ENCODE measurements around the gene UPP1.

The UPP1 gene

DNA sequence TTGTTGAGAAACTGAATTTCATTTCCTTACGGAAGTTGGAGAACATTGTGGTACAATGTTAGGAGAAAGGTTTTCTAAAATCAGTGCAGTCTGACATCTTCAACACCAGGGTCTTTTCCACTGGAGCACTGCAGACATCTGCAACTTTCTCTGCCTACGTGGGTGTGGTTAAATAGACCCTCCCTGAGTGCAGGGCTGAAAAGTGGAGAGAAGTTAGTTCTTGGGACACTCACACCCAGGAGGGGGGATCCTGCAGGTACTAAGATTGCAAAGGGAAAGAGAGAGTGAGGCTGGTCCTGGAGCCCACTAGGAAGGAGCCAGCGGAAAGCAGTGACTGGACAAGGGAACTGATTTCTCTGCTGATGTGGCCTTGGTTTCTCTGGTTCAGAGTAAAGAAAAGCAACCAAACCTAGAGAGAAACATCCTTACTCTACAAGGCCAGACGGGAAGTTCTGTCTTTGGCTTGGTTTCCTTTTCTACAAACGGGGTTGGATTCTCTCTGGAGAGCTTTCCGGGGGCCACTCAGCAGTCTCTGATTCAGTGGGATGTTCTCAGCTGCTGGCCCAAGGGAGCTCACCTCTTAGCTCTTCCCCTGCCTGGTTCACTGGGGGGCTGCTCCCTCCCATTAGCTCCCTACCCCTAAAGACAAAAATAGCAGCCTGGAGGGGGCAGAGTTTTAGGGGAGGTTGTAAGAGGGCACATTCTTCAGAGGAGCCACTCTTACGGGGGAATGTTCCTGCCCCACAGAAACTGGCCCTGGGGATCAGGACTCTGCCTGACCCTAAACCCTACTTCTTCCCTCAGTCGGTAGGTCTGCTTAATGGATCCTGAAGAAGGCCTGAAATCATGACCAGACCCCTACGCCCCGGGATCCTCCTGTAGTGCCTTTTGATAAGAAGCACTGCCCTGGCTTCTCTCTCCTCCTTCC, 2.7 kb downstream of the UPP1 start:
- DNase-seq (ENCODE audit: low spot score) = no peak
- TF ChIP-seq, protein P1, sequence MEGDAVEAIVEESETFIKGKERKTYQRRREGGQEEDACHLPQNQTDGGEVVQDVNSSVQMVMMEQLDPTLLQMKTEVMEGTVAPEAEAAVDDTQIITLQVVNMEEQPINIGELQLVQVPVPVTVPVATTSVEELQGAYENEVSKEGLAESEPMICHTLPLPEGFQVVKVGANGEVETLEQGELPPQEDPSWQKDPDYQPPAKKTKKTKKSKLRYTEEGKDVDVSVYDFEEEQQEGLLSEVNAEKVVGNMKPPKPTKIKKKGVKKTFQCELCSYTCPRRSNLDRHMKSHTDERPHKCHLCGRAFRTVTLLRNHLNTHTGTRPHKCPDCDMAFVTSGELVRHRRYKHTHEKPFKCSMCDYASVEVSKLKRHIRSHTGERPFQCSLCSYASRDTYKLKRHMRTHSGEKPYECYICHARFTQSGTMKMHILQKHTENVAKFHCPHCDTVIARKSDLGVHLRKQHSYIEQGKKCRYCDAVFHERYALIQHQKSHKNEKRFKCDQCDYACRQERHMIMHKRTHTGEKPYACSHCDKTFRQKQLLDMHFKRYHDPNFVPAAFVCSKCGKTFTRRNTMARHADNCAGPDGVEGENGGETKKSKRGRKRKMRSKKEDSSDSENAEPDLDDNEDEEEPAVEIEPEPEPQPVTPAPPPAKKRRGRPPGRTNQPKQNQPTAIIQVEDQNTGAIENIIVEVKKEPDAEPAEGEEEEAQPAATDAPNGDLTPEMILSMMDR (IDR thresholded peaks at IDR 0.05; ENCODE audit: extremely low read depth, insufficient read depth, missing control alignments) = no peak
- in situ Hi-C loops (cut with MboI; ENCODE audit: low pct_unique_long_range_greater_than_20kb, low sequenced_read_pairs, unreplicated experiment) = no loop called here

DNA sequence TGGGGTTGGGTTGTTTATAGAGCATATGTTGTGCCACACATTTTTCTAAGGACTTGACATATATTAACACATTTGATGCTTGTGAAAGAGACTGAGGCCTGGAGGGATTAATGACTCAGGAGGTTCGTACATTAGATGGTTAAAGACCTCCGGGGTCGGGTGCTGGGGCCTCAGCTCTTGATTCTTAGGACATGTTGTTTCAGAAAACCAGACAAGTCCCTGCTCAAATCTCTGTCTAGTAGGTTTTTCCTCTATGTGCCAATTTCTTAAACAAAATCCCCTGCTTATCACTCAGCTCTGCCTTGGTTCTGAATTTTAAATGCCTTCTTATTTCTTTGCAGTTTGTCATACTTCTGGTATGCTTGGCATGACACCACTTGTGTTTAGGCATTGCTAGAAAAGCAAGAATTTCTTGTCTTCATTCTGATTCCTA, 5.8 kb downstream of the UPP1 start:
- DNase-seq (ENCODE audit: low spot score) = no peak
- in situ Hi-C loops (cut with MboI; ENCODE audit: low pct_unique_long_range_greater_than_20kb, low sequenced_read_pairs, unreplicated experiment) = no loop called here
- TF ChIP-seq, protein P1 (IDR thresholded peaks at IDR 0.05; ENCODE audit: extremely low read depth, insufficient read depth, missing control alignments) = no peak

DNA sequence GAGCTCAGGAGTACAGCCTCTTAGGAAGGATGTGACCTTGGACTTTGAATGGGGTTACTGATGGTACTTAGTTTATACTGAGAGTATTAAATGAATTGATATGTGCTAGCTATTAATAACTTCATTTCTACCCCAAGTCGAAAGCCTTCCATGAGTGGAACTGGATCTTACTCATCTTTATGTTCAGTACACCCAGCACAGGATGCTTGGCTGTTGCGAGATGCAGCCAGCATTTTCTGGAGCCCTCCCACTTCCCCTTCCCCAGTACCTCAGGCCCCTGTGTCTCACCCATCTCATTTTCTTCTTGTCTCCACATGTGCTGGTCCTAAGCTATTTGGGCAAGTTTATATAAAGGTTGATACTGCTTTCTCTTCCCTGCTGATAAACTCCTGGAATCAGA, 7.2 kb downstream of the UPP1 start:
- TF ChIP-seq, protein P1 (IDR thresholded peaks at IDR 0.05; ENCODE audit: extremely low read depth, insufficient read depth, missing control alignments) = no peak
- no peak for DNase-seq (ENCODE audit: low spot score)
- in situ Hi-C loops (cut with MboI; ENCODE audit: low pct_unique_long_range_greater_than_20kb, low sequenced_read_pairs, unreplicated experiment) = no loop called here

DNA sequence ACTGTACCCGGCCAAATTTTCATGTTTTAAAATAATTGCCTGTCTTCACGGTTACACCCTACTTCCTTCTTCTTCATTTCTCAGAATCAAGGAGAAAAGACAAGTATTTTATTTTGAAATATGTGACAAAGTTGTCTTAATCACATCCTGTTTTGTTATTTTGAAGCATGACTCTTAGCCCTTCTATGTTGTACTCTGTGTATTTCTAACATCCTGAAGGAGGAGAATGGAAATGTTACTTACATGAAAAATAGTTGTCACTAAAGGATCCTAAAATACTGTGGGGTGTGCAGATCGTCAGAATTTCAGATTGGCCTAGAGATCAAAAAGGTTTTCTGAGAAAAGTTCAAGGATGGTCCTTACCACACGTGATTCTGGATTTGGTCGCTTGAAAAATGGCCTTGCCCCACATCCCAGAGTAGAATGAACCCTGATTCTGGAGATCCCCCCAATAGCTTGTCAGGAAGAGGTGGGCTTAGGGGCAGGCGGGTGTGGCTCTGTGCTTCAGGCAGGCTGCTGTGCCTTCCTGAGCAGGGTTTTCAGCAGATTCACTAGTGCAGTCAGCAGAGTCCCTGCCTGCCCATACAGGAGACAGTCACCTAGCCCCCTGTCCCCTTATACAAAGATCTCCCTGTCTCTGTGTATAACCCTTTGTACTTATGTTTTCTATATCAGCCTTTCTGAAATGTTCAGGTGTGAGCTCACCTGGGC, 8.6 kb downstream of the UPP1 start:
- DNase-seq (ENCODE audit: low spot score) = no peak
- TF ChIP-seq, protein P1 (IDR thresholded peaks at IDR 0.05; ENCODE audit: extremely low read depth, insufficient read depth, missing control alignments) = no peak
- in situ Hi-C loops (cut with MboI; ENCODE audit: low pct_unique_long_range_greater_than_20kb, low sequenced_read_pairs, unreplicated experiment) = no loop called here

DNA sequence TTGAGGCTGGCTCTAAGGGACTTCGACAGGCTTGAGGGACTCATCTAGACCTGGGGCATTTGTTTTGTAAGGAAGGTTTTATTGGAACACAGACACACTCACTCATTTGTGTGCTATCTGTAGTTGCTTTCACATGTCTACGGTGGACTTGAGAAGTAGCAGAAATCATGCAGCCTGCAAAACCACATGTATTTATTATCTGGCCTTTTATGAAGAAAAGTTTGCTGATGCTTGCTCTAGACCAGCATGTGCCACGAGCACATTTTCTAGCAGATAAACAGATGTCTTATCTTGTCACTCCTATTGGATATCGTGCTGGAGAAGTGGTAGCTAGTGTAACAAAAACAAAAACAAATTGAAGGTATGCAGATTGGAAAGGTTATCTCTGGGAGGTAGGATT, 9.8 kb downstream of the UPP1 start:
- no peak for DNase-seq (ENCODE audit: low spot score)
- TF ChIP-seq, protein P1 (IDR thresholded peaks at IDR 0.05; ENCODE audit: extremely low read depth, insufficient read depth, missing control alignments) = no peak
- in situ Hi-C loops (cut with MboI; ENCODE audit: low pct_unique_long_range_greater_than_20kb, low sequenced_read_pairs, unreplicated experiment) = no loop called here

DNA sequence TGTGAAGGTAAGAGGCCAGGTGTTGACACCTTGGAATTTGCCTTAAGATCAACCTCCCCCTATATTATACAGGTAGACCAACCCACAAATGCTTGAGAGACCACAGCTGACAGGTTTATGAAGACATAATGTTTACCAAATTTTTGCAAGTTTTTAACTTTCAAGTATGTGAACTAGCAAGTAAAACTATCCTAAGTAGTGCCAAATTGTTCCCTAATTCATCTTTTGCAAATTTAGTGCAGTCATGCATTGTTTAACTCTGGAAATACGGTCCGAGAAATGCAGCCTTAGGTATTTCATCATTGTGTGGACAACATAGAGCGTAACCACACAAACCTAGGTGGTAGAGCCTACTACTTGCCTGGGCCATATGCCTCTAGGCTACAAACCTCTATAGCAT, 10.7 kb downstream of the UPP1 start:
- in situ Hi-C loops (cut with MboI; ENCODE audit: low pct_unique_long_range_greater_than_20kb, low sequenced_read_pairs, unreplicated experiment) = no loop called here
- TF ChIP-seq, protein P1 (IDR thresholded peaks at IDR 0.05; ENCODE audit: extremely low read depth, insufficient read depth, missing control alignments) = no peak
- no peak for DNase-seq (ENCODE audit: low spot score)

Data from GM13977 (cell line).